Measurements from ENCODE around the gene NOC2L.
"Not testable (repeated sequence)": the region's sequence is repeated elsewhere in the genome, so short reads cannot be mapped to it uniquely, and the experiment has no call there.

NOC2L gene

GRCh38 chr1:998995-999724 is 40.1 kb upstream of the NOC2L start:
- peaks cover 99% of the 10 kb centered on the region for H3K27me3 ChIP-seq (ENCODE audit: insufficient read depth, low read length)
- H3K36me3 ChIP-seq (ENCODE audit: insufficient read depth, low read depth, low read length): no peaks in the 10 kb centered on the region
- no peak overlapping the region; the same call in 1 of the 2 replicates for H3K4me3 ChIP-seq (ENCODE audit: low read length)
- no peak overlapping the region for H3K9ac ChIP-seq (ENCODE audit: low read depth, low read length)
- no peaks in the 10 kb centered on the region for H3K9me3 ChIP-seq (ENCODE audit: insufficient read depth, low read depth, low read length)
- no peak overlapping the region for H3K27ac ChIP-seq (ENCODE audit: low read length)
- no peaks in the 10 kb centered on the region for H3K4me1 ChIP-seq (ENCODE audit: insufficient read depth, low read length)

GRCh38 chr1:998745-998994 is 39.6 kb upstream of the NOC2L start:
- Histone ChIP-seq H3K27ac (ENCODE audit: low read length) (no peak overlapping the region), H3K9ac (ENCODE audit: low read depth, low read length) (no peak overlapping the region), H3K27me3 (ENCODE audit: insufficient read depth, low read length) (peaks cover 98% of the 10 kb centered on the region), H3K4me3 (ENCODE audit: low read length) (no peak overlapping the region; the same call in 1 of the 2 replicates), H3K36me3 (ENCODE audit: insufficient read depth, low read depth, low read length) (no peaks in the 10 kb centered on the region), H3K9me3 (ENCODE audit: insufficient read depth, low read depth, low read length) (no peaks in the 10 kb centered on the region), H3K4me1 (ENCODE audit: insufficient read depth, low read length) (no peaks in the 10 kb centered on the region)

- no peak overlapping the region for H3K27ac ChIP-seq (ENCODE audit: low read length)
- no peaks in the 10 kb centered on the region for H3K9me3 ChIP-seq (ENCODE audit: insufficient read depth, low read depth, low read length)
- peaks cover 98% of the 10 kb centered on the region for H3K27me3 ChIP-seq (ENCODE audit: insufficient read depth, low read length)
- H3K4me3 ChIP-seq (ENCODE audit: low read length): no peak overlapping the region
- no peaks in the 10 kb centered on the region for H3K4me1 ChIP-seq (ENCODE audit: insufficient read depth, low read length)
- no peaks in the 10 kb centered on the region for H3K36me3 ChIP-seq (ENCODE audit: insufficient read depth, low read depth, low read length)
- no peak overlapping the region for H3K9ac ChIP-seq (ENCODE audit: low read depth, low read length)
Observed at GRCh38 chr1:997993-998744, 39.1 kb upstream of the NOC2L start.

DNA sequence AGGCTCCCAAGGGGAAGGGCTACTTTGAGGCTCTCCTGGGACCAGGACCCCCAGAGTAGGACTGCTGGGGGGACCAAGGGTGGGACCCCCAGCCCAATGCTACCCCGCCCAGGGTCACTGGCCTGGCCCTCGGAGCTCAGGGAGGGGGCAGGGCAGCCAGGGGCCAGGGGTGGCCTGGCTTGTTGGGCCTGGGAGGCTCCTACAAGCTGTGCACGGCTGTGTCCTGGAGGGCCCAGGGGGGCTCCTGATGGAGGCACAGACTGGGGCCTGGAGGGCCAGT is 38.6 kb upstream of the NOC2L start:
- no peak overlapping the region for H3K27ac ChIP-seq (ENCODE audit: low read length)
- no peaks in the 10 kb centered on the region for H3K9me3 ChIP-seq (ENCODE audit: insufficient read depth, low read depth, low read length)
- peaks cover 98% of the 10 kb centered on the region for H3K27me3 ChIP-seq (ENCODE audit: insufficient read depth, low read length)
- H3K9ac ChIP-seq (ENCODE audit: low read depth, low read length): no peak overlapping the region
- no peaks in the 10 kb centered on the region for H3K4me1 ChIP-seq (ENCODE audit: insufficient read depth, low read length)
- H3K4me3 ChIP-seq (ENCODE audit: low read length): no peak overlapping the region
- H3K36me3 ChIP-seq (ENCODE audit: insufficient read depth, low read depth, low read length): no peaks in the 10 kb centered on the region

DNA sequence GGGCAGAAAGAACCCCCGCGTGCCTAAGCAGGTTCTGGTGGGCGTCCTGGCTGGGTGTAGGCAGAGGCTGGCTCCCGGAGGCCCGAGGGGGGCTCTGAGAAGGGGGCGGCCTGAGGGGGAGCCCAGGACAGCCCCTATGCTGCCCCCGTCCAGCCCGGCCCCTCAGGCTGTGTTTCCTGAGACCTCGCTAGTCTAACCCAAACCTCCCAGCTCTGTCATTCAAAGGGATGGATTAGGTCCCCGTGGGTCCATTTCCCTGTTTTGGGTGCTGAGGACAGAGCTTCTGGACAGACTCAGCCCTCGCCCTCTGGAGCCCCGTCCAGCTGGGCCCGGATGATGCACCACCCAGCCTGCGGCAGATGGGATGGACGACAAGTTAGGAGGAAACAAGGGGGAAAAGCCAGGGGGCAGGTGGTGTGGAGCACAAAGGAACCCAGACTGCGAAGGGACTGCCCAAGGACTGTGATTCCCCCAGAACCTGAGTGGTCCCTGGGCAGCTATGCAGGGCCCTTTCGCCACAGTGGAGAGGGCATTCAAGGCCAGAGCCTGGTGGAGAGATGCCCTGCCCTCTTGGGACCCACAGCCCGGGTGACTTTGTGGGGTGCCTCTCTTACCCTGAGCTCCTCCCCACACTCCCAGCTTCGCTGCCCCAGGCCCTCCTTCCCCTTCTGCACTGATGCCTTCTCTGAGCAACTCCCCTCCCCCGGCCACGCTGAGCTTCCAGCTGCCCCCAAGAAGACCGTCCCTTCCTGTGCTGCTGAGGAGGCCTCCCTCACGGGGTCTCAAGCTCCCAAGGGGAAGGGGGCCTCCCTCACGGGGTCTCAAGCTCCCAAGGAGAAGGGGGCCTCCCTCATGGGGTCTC is 38.0 kb upstream of the NOC2L start:
- Histone ChIP-seq H3K27me3 (ENCODE audit: insufficient read depth, low read length) (peaks cover 96% of the 10 kb centered on the region), H3K4me3 (ENCODE audit: low read length) (no peak overlapping the region), H3K27ac (ENCODE audit: low read length) (no peak overlapping the region), H3K9me3 (ENCODE audit: insufficient read depth, low read depth, low read length) (no peaks in the 10 kb centered on the region), H3K9ac (ENCODE audit: low read depth, low read length) (no peak overlapping the region), H3K4me1 (ENCODE audit: insufficient read depth, low read length) (no peaks in the 10 kb centered on the region), H3K36me3 (ENCODE audit: insufficient read depth, low read depth, low read length) (no peaks in the 10 kb centered on the region)

- Histone ChIP-seq H3K27me3 (ENCODE audit: insufficient read depth, low read length) (peaks cover 94% of the 10 kb centered on the region), H3K27ac (ENCODE audit: low read length) (no peak overlapping the region), H3K4me3 (ENCODE audit: low read length) (no peak overlapping the region), H3K36me3 (ENCODE audit: insufficient read depth, low read depth, low read length) (no peaks in the 10 kb centered on the region), H3K9me3 (ENCODE audit: insufficient read depth, low read depth, low read length) (no peaks in the 10 kb centered on the region), H3K4me1 (ENCODE audit: insufficient read depth, low read length) (no peaks in the 10 kb centered on the region), H3K9ac (ENCODE audit: low read depth, low read length) (no peak overlapping the region)
Observed at GRCh38 chr1:995665-996633, 36.9 kb upstream of the NOC2L start.

GRCh38 chr1:994546-994945 is 35.5 kb upstream of the NOC2L start:
- H3K36me3 ChIP-seq (ENCODE audit: insufficient read depth, low read depth, low read length); H3K9me3 ChIP-seq (ENCODE audit: insufficient read depth, low read depth, low read length); H3K4me3 ChIP-seq (ENCODE audit: low read length); H3K4me1 ChIP-seq (ENCODE audit: insufficient read depth, low read length); H3K9ac ChIP-seq (ENCODE audit: low read depth, low read length); H3K27ac ChIP-seq (ENCODE audit: low read length): not testable (repeated sequence)
- peaks cover 91% of the 10 kb centered on the region for H3K27me3 ChIP-seq (ENCODE audit: insufficient read depth, low read length)

DNA sequence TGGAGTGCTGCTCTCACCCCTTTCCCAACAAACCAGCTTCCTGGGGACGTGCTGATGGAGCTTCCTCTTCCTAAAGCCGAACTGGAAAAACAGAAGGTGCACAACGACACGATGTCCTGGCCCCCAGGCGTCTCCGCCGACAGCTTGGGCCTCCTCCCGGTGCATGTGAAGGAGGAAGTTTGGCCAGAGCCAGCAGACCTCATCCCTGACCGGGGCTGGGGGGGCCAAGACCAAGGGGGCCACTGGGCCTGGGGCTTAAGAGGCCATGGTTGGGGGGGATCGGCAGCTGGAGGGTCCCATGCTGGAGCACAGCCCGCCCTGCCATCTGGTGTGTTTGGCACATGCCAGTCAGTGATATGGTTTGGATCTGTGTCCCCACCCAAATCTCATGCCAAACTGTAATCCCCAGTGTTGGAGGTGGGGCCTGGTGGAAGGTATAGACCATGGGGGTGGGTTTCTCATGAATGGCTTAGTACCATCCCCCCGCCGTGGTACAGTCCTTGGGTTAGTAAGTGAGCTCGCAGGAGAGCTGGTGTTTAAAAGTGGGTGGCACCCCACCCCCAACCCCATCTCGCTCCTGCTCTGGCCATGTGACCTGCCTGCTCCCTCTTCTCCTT is 34.4 kb upstream of the NOC2L start:
- H3K9ac ChIP-seq (ENCODE audit: low read depth, low read length): no peak overlapping the region
- H3K4me1 ChIP-seq (ENCODE audit: insufficient read depth, low read length): no peaks in the 10 kb centered on the region
- H3K9me3 ChIP-seq (ENCODE audit: insufficient read depth, low read depth, low read length): no peaks in the 10 kb centered on the region
- H3K27me3 ChIP-seq (ENCODE audit: insufficient read depth, low read length): peaks cover 91% of the 10 kb centered on the region
- H3K4me3 ChIP-seq (ENCODE audit: low read length): no peak overlapping the region
- H3K36me3 ChIP-seq (ENCODE audit: insufficient read depth, low read depth, low read length): no peaks in the 10 kb centered on the region
- no peak overlapping the region for H3K27ac ChIP-seq (ENCODE audit: low read length)

GRCh38 chr1:992362-992761 is 33.3 kb upstream of the NOC2L start:
- no peaks in the 10 kb centered on the region for H3K9me3 ChIP-seq (ENCODE audit: insufficient read depth, low read depth, low read length)
- no peak overlapping the region for H3K4me3 ChIP-seq (ENCODE audit: low read length)
- H3K27me3 ChIP-seq (ENCODE audit: insufficient read depth, low read length): peaks cover 86% of the 10 kb centered on the region
- H3K27ac ChIP-seq (ENCODE audit: low read length): no peak overlapping the region
- H3K9ac ChIP-seq (ENCODE audit: low read depth, low read length): no peak overlapping the region
- H3K4me1 ChIP-seq (ENCODE audit: insufficient read depth, low read length): no peaks in the 10 kb centered on the region
- no peaks in the 10 kb centered on the region for H3K36me3 ChIP-seq (ENCODE audit: insufficient read depth, low read depth, low read length)

- Histone ChIP-seq H3K4me3 (ENCODE audit: low read length) (no peak overlapping the region), H3K36me3 (ENCODE audit: insufficient read depth, low read depth, low read length) (no peaks in the 10 kb centered on the region), H3K9ac (ENCODE audit: low read depth, low read length) (no peak overlapping the region), H3K27ac (ENCODE audit: low read length) (no peak overlapping the region), H3K27me3 (ENCODE audit: insufficient read depth, low read length) (peaks cover 82% of the 10 kb centered on the region), H3K9me3 (ENCODE audit: insufficient read depth, low read depth, low read length) (no peaks in the 10 kb centered on the region), H3K4me1 (ENCODE audit: insufficient read depth, low read length) (no peaks in the 10 kb centered on the region)
Observed at GRCh38 chr1:991895-992294, 32.8 kb upstream of the NOC2L start.

DNA sequence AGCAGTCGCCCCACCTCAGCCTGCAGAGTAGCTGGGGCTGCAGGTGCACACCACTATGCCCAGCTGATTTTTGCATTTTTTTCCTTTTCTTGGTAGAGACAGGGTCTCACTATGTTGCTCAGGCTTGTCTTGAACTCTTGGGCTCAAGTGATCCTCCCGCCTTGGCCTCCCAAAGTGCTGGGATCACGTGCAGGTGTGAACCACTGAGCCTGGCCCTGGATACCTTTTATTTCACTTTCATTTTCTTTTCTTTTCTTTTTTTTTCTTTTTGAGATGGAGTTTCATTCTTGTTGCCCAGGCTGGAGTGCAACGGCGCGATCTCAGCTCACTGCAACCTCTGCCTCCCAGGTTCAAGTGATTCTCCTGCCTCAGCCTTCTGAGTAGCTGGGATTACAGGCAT is 32.2 kb upstream of the NOC2L start:
- not testable (repeated sequence) for H3K4me3 ChIP-seq (ENCODE audit: low read length); H3K9ac ChIP-seq (ENCODE audit: low read depth, low read length); H3K4me1 ChIP-seq (ENCODE audit: insufficient read depth, low read length); H3K9me3 ChIP-seq (ENCODE audit: insufficient read depth, low read depth, low read length); H3K27ac ChIP-seq (ENCODE audit: low read length); H3K36me3 ChIP-seq (ENCODE audit: insufficient read depth, low read depth, low read length)
- peaks cover 81% of the 10 kb centered on the region for H3K27me3 ChIP-seq (ENCODE audit: insufficient read depth, low read length)
